ENCODE results near the gene DGKA. TPM values are rescaled to one million over a fixed set of nuclear protein-coding genes. Genes with fewer than 3 reads are reported as not detected.
"Not testable (repeated sequence)": the region's sequence is repeated elsewhere in the genome, so short reads cannot be mapped to it uniquely, and the experiment has no call there.

Gene DGKA
- total RNA-seq, 1 donor from 2014 or later = 70.1 TPM

DNA sequence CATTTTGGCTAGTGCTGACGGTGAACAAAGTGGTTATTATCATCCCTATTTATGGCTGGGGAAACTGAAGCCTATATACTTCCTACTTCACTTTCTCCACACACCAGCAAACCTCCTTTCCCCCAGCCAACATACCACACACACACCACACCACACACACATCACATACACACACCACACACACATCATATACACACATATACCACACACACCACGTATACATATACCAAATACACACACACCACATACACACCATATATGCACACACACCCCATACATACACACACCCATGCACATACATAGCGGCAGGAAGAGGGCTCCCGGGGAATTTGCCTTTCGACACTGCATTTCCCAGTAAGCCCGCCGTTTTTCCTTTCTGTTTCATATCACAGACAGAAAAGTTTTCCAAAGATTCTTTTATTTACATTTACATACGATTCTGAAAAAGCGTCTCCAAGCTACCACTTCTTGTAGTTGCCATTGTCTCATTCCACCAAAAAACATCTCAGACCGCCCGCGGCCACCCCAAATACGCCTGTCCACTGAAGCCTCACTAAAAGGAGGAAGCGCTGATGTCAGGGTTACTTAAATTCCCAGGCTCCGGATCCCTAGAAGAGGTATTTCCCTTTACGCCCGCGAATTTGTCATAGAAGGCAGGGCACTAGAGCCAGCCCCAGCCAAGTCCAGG, 42.1 kb downstream of the DGKA start:
- H3K9me3 Mint-ChIP-seq (ENCODE audit: unreplicated experiment) = no peaks in the 10 kb centered on the region
- H3K27me3 Mint-ChIP-seq (ENCODE audit: unreplicated experiment) = peaks cover 4% of the 10 kb centered on the region
- no peak overlapping the region for H3K4me3 Mint-ChIP-seq (ENCODE audit: unreplicated experiment)
- H3K27ac Mint-ChIP-seq (ENCODE audit: unreplicated experiment) = no peak overlapping the region
- no peak for DNase-seq (ENCODE audit: low spot score)
- TF ChIP-seq, protein P1, sequence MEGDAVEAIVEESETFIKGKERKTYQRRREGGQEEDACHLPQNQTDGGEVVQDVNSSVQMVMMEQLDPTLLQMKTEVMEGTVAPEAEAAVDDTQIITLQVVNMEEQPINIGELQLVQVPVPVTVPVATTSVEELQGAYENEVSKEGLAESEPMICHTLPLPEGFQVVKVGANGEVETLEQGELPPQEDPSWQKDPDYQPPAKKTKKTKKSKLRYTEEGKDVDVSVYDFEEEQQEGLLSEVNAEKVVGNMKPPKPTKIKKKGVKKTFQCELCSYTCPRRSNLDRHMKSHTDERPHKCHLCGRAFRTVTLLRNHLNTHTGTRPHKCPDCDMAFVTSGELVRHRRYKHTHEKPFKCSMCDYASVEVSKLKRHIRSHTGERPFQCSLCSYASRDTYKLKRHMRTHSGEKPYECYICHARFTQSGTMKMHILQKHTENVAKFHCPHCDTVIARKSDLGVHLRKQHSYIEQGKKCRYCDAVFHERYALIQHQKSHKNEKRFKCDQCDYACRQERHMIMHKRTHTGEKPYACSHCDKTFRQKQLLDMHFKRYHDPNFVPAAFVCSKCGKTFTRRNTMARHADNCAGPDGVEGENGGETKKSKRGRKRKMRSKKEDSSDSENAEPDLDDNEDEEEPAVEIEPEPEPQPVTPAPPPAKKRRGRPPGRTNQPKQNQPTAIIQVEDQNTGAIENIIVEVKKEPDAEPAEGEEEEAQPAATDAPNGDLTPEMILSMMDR (IDR thresholded peaks at IDR 0.05; ENCODE audit: unreplicated experiment) = no peak
- peaks cover 22% of the 10 kb centered on the region for H3K36me3 Mint-ChIP-seq (ENCODE audit: low read depth, unreplicated experiment)
- H3K4me1 Mint-ChIP-seq (ENCODE audit: unreplicated experiment) = peaks cover 9% of the 10 kb centered on the region

- H3K4me3 Mint-ChIP-seq (ENCODE audit: unreplicated experiment) = no peak within 1 kb of the TSS
- peaks cover 10% of the 10 kb centered on the region for H3K4me1 Mint-ChIP-seq (ENCODE audit: unreplicated experiment)
- peaks cover 22% of the 10 kb centered on the region for H3K36me3 Mint-ChIP-seq (ENCODE audit: low read depth, unreplicated experiment)
- peaks cover 4% of the 10 kb centered on the region for H3K27me3 Mint-ChIP-seq (ENCODE audit: unreplicated experiment)
- peak; percentile 91 for DNase-seq (ENCODE audit: low spot score)
- no peaks in the 10 kb centered on the region for H3K9me3 Mint-ChIP-seq (ENCODE audit: unreplicated experiment)
- no peak within 1 kb of the TSS for H3K27ac Mint-ChIP-seq (ENCODE audit: unreplicated experiment)
- TF ChIP-seq, protein P1 (IDR thresholded peaks at IDR 0.05; ENCODE audit: unreplicated experiment) = peak; percentile 74
Measured at GRCh38 chr12:55973599-55974307, 42.8 kb downstream of the DGKA start, which contains the start of gene RAB5B. RAB5B (plus strand) TSS chr12:55974078; CDS start chr12:55986961, 12,883 bp downstream.

- Mint-ChIP-seq H3K27me3 (ENCODE audit: unreplicated experiment) (peaks cover 4% of the 10 kb centered on the region), H3K36me3 (ENCODE audit: low read depth, unreplicated experiment) (peaks cover 23% of the 10 kb centered on the region), H3K27ac (ENCODE audit: unreplicated experiment) (no peak overlapping the region), H3K4me3 (ENCODE audit: unreplicated experiment) (no peak overlapping the region), H3K4me1 (ENCODE audit: unreplicated experiment) (peaks cover 14% of the 10 kb centered on the region), H3K9me3 (ENCODE audit: unreplicated experiment) (no peaks in the 10 kb centered on the region)
- TF ChIP-seq, protein P1 (IDR thresholded peaks at IDR 0.05; ENCODE audit: unreplicated experiment) = no peak
- peak; percentile 39 for DNase-seq (ENCODE audit: low spot score)
Measured at GRCh38 chr12:55974308-55974730, 43.4 kb downstream of the DGKA start.

DNA sequence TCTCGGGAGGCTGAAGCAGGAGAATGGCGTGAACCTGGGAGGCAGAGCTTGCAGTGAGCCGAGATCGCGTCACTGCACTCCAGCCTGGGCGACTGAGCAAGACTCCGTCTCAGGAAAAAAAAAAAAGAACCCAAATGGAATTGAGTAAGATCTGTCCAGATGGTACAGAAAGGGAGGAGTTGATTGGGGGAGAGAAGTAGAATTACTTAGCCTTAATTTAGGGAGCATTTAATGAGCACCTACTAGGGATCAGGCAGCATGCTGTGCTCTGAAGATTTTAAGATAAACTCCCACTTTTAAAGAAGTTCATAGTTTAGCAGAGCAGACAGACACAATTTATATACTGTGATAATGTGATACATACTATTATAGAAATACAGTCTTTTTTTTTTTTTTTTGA, 47.4 kb downstream of the DGKA start:
- Mint-ChIP-seq H3K27ac (ENCODE audit: unreplicated experiment) (peak overlapping the region; percentile 38), H3K36me3 (ENCODE audit: low read depth, unreplicated experiment) (peaks cover 31% of the 10 kb centered on the region), H3K4me1 (ENCODE audit: unreplicated experiment) (peaks cover 21% of the 10 kb centered on the region), H3K4me3 (ENCODE audit: unreplicated experiment) (peak overlapping the region; percentile 33), H3K27me3 (ENCODE audit: unreplicated experiment) (peaks cover 4% of the 10 kb centered on the region), H3K9me3 (ENCODE audit: unreplicated experiment) (no peaks in the 10 kb centered on the region)
- TF ChIP-seq, protein P1 (IDR thresholded peaks at IDR 0.05; ENCODE audit: unreplicated experiment) = no peak
- DNase-seq (ENCODE audit: low spot score) = no peak

DNA sequence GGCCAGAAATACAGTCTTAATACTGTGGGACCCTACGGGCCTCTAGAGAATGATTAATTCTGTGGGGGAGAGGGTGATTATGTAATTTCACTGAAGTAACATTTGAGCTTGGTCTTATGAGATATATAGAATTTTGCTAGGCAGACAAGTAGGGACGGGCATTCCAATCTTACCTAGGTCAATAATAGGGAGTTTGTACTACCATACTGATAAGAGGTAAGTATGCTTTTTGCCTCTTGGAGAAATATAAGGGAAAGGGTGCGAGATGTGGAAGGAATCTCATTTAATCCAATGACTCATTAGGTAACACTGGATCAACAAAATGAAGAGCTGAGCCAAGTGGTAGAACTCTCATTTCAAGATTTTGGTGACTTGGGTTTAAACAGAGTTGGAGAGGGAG, 48.1 kb downstream of the DGKA start:
- Mint-ChIP-seq H3K27me3 (ENCODE audit: unreplicated experiment) (peaks cover 4% of the 10 kb centered on the region), H3K4me1 (ENCODE audit: unreplicated experiment) (peaks cover 21% of the 10 kb centered on the region), H3K4me3 (ENCODE audit: unreplicated experiment) (peak overlapping the region; percentile 44), H3K27ac (ENCODE audit: unreplicated experiment) (no peak overlapping the region), H3K9me3 (ENCODE audit: unreplicated experiment) (no peaks in the 10 kb centered on the region), H3K36me3 (ENCODE audit: low read depth, unreplicated experiment) (peaks cover 31% of the 10 kb centered on the region)
- TF ChIP-seq, protein P1 (IDR thresholded peaks at IDR 0.05; ENCODE audit: unreplicated experiment) = no peak
- no peak for DNase-seq (ENCODE audit: low spot score)

DNA sequence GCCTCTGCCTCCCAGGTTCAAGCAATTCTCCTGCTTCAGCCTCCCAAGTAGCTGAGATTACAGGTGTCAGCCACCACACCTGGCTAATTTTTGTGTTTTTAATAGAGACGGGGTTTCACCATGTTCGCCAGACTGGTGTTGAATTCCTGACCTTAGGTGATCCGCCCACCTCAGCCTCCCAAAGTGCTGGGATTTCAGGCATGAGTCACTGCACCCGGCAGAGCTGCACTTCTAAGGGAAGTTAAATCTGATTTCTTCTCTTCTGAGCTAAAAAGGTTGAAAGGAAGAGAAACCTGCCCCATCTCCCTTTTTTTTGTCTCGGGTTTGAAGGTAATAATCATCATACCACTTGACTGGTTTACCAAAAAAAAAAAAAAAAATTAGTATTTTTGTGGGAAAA, 50.9 kb downstream of the DGKA start:
- not testable (repeated sequence) for H3K4me3 Mint-ChIP-seq (ENCODE audit: unreplicated experiment); DNase-seq (ENCODE audit: low spot score); H3K27ac Mint-ChIP-seq (ENCODE audit: unreplicated experiment); H3K9me3 Mint-ChIP-seq (ENCODE audit: unreplicated experiment); H3K27me3 Mint-ChIP-seq (ENCODE audit: unreplicated experiment)
- Mint-ChIP-seq H3K36me3 (ENCODE audit: low read depth, unreplicated experiment) (peaks cover 35% of the 10 kb centered on the region), H3K4me1 (ENCODE audit: unreplicated experiment) (peaks cover 19% of the 10 kb centered on the region)
